ENCODE measurements around the gene CALR3.
"Not testable (repeated sequence)": the region's sequence is repeated elsewhere in the genome, so short reads cannot be mapped to it uniquely, and the experiment has no call there.

The CALR3 gene

DNA sequence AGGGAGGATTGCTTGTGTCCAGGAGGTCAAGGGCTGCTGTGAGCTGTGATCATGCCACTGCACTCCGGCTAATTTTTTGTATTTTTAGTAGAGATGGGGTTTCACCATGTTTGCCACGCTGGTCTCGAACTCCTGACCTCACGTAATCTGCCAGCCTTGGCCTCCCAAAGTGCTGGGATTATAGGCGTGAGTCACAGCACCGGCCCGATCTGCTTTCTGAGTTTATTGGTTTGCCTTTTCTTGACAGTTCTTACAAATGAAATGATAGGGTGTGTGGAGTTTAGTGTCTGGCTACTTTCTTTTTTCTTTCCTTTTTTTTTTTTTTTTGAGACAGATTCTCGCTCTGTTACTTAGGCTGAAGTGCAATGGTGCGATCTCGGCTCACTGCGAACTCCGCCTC lies 1.1 kb upstream of the CALR3 start:
- DNase-seq (ENCODE audit: extremely low read depth in 1 of 2, low read depth in 1 of 2): no peak

DNA sequence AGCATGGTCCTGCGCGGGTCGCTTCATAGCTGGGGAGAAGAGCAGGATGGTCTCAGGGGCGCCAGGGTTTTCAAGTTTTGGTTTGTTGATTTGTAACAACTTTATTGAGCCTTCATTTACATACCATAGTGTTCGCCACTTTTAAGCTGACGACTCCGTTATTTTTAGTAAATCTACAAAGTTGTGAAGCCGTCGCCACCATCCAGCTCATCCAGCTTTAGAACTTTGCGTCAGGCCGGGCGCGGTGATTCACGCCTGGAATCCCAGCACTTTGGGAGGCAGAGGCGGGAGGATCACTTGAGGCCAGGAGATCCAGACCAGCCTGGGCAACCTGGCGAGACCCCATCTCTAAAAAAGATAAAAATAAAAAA lies 631 bp upstream of the CALR3 start:
- DNase-seq (ENCODE audit: extremely low read depth in 1 of 2, low read depth in 1 of 2): no peak

GRCh38 chr19:16486476-16486875 lies 9.5 kb downstream of the CALR3 start:
- DNase-seq (ENCODE audit: extremely low read depth in 1 of 2, low read depth in 1 of 2): not testable (repeated sequence)

- DNase-seq (ENCODE audit: extremely low read depth in 1 of 2, low read depth in 1 of 2): no peak
Measured at GRCh38 chr19:16482745-16483144, 13.2 kb downstream of the CALR3 start.

- no peak for DNase-seq (ENCODE audit: extremely low read depth in 1 of 2, low read depth in 1 of 2)
Measured at GRCh38 chr19:16477311-16477710, 18.7 kb downstream of the CALR3 start.

DNA sequence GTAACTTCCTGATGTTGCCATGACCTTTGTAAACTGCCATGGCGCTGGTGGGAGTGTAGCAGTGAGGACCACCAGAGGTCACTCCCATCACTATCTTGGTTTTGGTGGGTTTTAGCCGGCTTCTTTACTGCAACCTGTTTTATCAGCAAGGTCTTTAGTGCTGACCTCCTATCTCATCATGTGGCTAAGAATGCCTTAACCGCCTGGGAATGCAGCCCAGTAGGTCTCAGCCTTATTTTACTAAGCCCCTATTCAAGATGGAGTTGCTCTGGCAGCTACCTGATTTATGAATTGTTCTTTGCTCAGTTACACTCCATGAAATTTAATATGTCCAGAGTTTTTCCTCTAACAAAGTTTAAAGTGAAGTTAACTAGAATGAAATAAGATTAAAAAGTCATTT lies 19.6 kb downstream of the CALR3 start:
- no peak for DNase-seq (ENCODE audit: extremely low read depth in 1 of 2, low read depth in 1 of 2)

DNA sequence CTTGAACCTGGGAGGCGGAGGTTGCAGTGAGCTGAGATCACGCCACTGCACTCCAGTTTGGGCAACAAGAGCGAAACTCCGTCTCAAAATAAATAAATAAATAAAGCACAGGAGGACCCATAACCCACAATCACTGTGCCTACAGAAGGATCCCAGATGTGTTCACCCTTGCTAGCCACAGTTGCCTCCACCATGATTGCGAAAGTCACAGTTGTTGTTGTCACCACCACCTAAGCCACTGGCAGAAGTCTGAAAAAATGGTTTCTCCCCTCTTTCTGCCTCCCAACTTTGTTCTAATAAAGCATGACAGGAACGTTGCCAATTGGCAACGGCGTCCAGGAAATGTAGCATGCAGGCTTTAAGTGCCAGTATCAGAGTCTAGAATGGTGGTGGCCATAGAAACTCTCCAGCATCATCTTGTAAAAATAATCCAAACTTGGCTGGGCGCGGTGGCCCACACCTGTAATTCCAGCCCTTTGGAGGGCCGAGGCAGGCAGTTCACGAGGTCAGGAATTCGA lies 22.0 kb downstream of the CALR3 start:
- DNase-seq (ENCODE audit: extremely low read depth in 1 of 2, low read depth in 1 of 2): no peak

DNA sequence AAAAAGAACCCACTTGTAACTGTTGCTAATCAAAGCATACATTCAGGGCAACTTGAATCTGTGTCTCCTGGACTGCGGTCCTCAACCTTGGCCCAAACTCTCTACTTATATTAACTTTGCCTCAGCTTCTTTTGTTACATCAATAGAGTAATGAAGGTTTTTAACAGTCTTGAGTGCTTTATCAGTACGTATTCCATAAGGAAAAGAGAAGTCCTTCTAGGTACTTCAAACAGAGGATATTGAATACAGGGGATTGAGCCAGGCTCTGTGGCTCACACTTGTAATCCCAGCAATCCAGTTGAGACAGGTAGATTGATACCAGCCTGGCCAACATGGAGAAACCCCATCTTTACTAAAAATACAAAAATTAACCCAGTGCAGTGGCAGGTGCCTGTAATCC lies 23.0 kb downstream of the CALR3 start:
- DNase-seq (ENCODE audit: extremely low read depth in 1 of 2, low read depth in 1 of 2): no peak

DNA sequence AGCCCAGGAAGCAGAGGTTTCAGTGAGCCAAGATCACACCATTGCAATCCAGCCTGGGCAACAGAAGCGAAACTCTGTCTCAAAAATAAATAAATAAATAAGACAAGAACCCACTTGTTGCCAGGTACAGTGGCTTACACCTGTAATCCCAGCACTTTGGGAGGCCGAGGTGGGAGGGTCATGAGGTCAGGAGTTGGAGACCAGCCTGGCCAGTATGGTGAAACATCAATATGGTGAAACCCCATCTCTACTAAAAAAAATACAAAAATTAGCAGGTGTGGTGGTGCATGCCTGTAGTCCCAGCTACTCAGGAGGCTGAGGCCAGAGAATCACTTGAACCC lies 23.4 kb downstream of the CALR3 start:
- not testable (repeated sequence) for DNase-seq (ENCODE audit: extremely low read depth in 1 of 2, low read depth in 1 of 2)

DNA sequence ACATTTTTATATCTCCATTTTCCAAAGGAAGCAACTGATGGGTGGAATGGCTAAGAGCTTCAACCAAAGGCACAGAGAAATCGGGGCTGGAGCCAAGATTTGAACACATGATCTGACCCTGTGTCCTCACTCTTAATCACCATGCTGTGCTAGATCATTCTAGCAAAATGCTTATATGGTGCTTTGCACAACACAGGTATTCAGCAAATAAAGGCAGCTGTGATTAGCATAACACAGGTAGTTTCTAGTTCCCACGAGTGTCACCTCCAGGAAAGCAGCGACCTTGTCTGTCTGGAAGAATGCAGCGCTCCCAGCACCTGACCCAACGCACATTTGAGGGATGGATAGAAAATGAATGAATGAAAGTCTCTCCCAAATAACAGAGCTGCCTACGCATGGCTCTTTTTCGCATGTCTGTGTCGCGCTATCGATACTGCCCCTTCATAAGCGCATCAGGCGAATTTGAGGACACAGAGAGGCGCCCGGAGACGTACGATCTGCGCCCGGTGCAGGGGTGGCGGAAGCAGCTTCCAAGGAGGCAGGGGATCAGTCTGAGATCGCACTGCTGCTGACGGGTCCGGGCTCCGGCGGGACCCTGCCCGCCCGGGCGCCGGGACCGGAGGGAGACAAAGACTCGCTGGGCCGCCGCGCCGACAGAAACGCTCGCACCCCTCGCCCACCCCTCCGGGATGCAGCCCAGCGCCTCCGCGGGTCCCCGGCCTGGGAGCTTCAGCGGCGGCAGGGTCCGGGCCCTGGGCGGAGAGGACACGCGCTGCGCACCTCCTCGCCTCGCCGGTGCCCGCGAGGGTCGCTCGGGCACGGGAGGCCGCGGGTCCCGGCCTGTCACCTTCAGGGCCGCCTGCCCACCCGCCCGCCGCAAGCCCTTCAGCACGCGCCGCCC lies 24.8 kb downstream of the CALR3 start:
- DNase-seq (ENCODE audit: extremely low read depth in 1 of 2, low read depth in 1 of 2): no peak

- DNase-seq (ENCODE audit: extremely low read depth in 1 of 2, low read depth in 1 of 2): no peak
Measured at GRCh38 chr19:16470541-16470910, 25.4 kb downstream of the CALR3 start.

DNA sequence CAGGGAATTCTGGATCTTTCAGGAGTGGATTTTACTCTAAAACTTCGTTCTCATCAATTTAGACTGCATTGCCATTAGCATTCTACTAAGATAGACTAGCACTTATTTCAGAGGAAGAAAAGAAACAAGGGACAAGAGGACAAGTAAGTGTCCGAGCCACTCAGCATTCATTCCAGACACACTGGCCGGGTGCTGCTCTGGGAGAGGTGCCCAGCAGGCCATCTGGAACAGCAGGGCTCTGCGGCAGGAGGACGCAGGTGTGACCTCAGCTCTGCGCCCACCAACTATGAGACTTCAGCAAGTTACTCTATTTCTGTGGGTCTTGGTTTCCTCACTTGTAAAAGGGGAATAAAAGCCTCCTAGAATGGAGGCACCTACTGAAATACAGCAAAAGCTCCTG lies 28.4 kb downstream of the CALR3 start:
- no peak for DNase-seq (ENCODE audit: extremely low read depth in 1 of 2, low read depth in 1 of 2)

GRCh38 chr19:16466802-16467427 lies 29.1 kb downstream of the CALR3 start:
- not testable (repeated sequence) for DNase-seq (ENCODE audit: extremely low read depth in 1 of 2, low read depth in 1 of 2)

DNA sequence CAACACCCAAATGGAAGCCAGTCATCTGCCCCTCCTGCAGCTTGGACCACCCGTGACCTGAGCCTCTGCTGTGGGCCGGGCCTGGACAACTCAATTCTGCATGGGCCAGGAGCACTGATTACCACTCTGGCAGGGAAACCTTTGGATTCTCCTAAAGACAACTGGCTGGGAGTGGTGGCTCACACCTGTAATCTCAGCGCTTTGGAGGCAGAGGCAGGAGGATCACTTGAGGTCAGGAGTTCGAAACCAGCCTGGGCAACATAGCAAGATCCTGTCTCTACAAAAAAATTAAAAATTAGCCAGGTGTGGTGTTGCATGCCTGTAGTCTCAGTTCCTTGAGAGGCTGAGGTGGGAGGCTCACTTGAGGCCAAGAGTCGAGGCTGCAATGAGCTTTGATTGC lies 30.7 kb downstream of the CALR3 start:
- DNase-seq (ENCODE audit: extremely low read depth in 1 of 2, low read depth in 1 of 2): no peak

DNA sequence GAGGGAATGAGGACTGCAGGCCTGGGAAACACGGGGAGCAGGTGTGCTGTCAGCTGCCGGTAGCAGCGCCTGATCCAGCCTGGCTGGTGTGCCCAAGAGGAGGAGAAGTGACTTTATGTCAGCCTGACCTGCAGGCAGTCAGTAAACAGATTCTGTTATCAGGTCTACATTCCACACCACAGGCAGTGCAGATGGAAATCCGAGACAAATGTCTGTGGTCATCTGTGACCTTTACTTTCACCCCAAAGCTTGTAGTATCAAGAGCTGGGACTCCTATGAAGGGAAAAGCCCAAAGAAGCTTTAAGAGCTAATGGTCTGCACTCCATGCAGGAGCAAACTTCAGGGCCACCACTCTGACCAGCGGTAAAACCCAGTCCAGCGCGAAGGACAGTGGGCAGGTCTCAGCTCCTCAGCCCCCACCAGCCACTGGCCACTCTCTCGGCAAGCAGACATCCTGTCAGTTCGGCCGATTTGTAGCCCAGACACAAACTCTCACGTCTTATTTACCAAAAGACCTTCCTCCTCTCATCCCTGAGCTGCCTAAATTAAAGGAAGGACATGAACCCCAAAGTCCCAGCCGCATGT lies 31.9 kb downstream of the CALR3 start:
- DNase-seq (ENCODE audit: extremely low read depth in 1 of 2, low read depth in 1 of 2): no peak

- DNase-seq (ENCODE audit: extremely low read depth in 1 of 2, low read depth in 1 of 2): no peak
Measured at GRCh38 chr19:16463341-16463990, 32.5 kb downstream of the CALR3 start.

- DNase-seq (ENCODE audit: extremely low read depth in 1 of 2, low read depth in 1 of 2): no peak
Measured at GRCh38 chr19:16462757-16463250, 33.2 kb downstream of the CALR3 start.

DNA sequence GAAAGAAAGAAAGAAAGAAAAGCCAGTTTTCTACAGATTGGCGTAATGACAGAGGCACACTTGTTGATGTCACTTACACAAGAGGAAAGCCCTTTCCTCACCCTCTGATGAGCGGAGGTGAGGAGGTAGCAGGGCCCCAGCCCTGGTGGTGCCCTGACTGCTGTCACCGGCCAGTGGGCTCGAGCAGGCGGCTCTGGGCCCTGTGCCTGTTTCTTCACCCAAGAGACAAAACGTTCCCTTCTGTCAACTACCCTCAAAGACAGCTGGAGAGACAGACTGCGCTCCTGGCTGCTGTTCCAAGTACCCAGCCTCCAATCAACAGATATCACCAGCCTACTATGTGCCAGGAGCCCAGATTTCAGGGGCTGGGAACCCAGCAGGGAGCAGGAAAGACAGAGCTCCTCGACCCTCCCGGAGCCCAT lies 34.3 kb downstream of the CALR3 start:
- no peak for DNase-seq (ENCODE audit: extremely low read depth in 1 of 2, low read depth in 1 of 2)

DNA sequence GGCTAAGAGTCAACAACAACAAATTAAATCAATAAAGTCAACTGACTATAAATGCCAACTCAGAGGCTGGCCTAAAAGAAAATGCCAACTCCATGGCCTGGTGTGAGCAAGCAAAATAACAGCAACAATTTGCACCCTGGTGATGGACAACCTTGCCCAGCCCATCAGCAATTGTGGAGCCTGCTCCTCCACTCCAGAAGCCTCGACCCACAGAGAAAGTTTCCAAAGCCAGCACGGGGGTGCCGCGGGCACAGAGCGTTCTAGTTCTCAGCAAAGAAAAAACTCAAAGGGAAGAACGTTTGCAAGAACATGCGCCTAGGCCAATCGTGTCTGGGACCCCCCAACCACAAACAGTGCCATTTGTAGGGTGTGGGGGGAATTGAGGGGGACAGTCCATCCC lies 35.5 kb downstream of the CALR3 start:
- DNase-seq (ENCODE audit: extremely low read depth in 1 of 2, low read depth in 1 of 2): no peak

- DNase-seq (ENCODE audit: extremely low read depth in 1 of 2, low read depth in 1 of 2): no peak
Measured at GRCh38 chr19:16459680-16460079, 36.3 kb downstream of the CALR3 start.
